Measurements from ENCODE around the gene PDZD4.

DNA sequence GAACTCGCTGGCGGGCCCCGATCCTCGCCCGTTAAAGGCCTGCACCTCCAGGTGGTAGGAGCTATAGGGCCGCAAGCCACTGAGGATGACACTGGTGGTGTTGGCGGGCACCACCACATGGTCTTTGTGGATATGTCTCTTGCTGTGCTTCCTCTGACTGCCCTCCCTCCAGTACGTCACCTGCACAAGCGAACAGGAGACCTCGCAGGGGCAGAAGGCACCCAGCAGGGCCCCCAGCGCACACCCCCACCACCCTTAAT lies 34.9 kb upstream of the PDZD4 start:
- TF ChIP-seq, protein P1, sequence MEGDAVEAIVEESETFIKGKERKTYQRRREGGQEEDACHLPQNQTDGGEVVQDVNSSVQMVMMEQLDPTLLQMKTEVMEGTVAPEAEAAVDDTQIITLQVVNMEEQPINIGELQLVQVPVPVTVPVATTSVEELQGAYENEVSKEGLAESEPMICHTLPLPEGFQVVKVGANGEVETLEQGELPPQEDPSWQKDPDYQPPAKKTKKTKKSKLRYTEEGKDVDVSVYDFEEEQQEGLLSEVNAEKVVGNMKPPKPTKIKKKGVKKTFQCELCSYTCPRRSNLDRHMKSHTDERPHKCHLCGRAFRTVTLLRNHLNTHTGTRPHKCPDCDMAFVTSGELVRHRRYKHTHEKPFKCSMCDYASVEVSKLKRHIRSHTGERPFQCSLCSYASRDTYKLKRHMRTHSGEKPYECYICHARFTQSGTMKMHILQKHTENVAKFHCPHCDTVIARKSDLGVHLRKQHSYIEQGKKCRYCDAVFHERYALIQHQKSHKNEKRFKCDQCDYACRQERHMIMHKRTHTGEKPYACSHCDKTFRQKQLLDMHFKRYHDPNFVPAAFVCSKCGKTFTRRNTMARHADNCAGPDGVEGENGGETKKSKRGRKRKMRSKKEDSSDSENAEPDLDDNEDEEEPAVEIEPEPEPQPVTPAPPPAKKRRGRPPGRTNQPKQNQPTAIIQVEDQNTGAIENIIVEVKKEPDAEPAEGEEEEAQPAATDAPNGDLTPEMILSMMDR (conservative IDR thresholded peaks at IDR 0.05), result no peak
- no peak for TF ChIP-seq ZFX (IDR thresholded peaks at IDR 0.05)
